Measurements from ENCODE around the gene CALHM6.

Gene CALHM6

GRCh38 chr6:116433206-116433712 lies 27.9 kb upstream of the CALHM6 start:
- no peak overlapping the region for H4K8ac ChIP-seq (ENCODE audit: low read depth, low read length)
- H3K4me3 ChIP-seq (ENCODE audit: low read depth, low read length): no peak overlapping the region
- peaks cover 2 to 7% of the 10 kb centered on the region in 2 experiments for H3K4me1 ChIP-seq (ENCODE audit: control insufficient read depth in 1 of 2, insufficient read depth in 2 of 2, low read length in 2 of 2)
- no peak overlapping the region for H2BK5ac ChIP-seq (ENCODE audit: low read depth, low read length, poor library complexity)
- H3K23ac ChIP-seq (ENCODE audit: low read length): no peak overlapping the region
- H3K27me3 ChIP-seq (ENCODE audit: insufficient read depth, low read length): no peaks in the 10 kb centered on the region
- H3K9ac ChIP-seq (ENCODE audit: low read length): no peak overlapping the region
- no peak overlapping the region for H3K18ac ChIP-seq (ENCODE audit: low read length)
- H3K79me2 ChIP-seq (ENCODE audit: control insufficient read depth, insufficient read depth, low read length, poor library complexity): no peaks in the 10 kb centered on the region
- no peak overlapping the region for H4K12ac ChIP-seq (ENCODE audit: low read depth, low read length)
- no peaks in the 10 kb centered on the region for H3K9me3 ChIP-seq (ENCODE audit: insufficient read depth, low read depth, low read length)
- H2AK5ac ChIP-seq (ENCODE audit: low read length): no peak overlapping the region
- H2BK12ac ChIP-seq (ENCODE audit: low read length): no peak overlapping the region
- no peak overlapping the region for H3K27ac ChIP-seq (ENCODE audit: low read depth, low read length)
- H4K91ac ChIP-seq (ENCODE audit: low read depth, low read length): no peak overlapping the region
- no CpG with 5 or more reads among the region's 4 CpGs for WGBS (ENCODE audit: extremely low coverage, insufficient coverage, insufficient read length)
- H3K4ac ChIP-seq (ENCODE audit: low read depth, low read length): no peak overlapping the region
- no peak overlapping the region for H2BK120ac ChIP-seq (ENCODE audit: insufficient read depth, low read length, poor library complexity)
- H3K4me2 ChIP-seq (ENCODE audit: low read length): no peak overlapping the region
- no peak for DNase-seq
- H3K36me3 ChIP-seq (ENCODE audit: control insufficient read depth in 1 of 2, insufficient read depth in 2 of 2, low read length in 2 of 2): peaks cover 4 to 12% of the 10 kb centered on the region in 2 experiments
- H3K79me1 ChIP-seq (ENCODE audit: low read length): no peaks in the 10 kb centered on the region
- no peak overlapping the region for H2AFZ ChIP-seq (ENCODE audit: insufficient read depth, low read length, poor library complexity)
- H3K14ac ChIP-seq (ENCODE audit: low read length): no peak overlapping the region

DNA sequence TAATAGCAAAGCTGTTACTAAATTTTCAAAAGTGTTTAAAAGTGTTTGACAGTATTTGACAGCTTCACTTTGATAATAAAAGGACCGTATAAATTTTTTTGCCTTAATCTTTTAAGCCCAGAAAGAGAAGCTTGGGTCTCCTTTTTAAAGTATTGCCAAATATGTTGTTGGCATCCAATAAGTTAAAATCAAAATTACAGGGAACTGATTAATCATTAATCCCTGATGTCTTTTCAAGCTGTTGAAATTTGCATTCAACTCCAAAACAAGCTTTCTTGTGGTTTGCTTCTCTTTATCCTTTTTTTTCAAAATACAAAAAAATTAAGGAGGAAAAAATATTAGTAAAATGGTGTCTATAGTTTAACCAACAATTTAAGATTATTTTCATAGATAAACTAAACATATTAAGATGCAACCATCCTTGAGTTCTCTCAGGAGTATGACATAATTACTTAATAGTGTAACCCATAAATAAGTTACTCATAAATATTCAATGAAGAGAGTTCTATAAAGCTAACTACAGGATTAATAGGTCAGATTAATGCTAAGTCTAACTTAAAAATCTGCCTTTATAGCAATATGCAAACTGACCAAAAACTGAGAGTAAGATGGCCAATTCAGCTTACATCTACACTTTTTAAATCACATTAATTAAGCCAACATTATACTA lies 27.0 kb upstream of the CALHM6 start:
- Histone ChIP-seq H3K9ac (ENCODE audit: low read length) (no peak overlapping the region), H3K27me3 (ENCODE audit: insufficient read depth, low read length) (no peaks in the 10 kb centered on the region), H3K23ac (ENCODE audit: low read length) (no peak overlapping the region)

DNA sequence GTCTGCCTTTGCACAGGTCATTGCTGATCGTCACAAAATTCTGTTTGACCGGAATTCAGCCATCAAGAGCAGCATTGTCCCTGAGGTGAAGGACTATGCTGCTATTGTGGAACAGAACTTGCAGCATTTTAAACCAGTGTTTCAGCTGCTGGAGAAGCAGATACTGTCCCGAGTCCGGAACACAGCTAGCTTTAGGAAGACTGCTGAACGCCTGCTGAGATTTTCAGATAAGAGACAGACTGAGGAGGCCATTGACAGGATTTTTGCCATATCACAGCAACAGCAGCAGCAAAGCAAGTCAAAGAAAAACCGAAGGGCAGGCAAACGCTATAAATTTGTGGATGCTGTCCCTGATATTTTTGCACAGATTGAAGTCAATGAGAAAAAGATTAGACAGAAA lies 24.6 kb upstream of the CALHM6 start:
- H3K36me3 ChIP-seq (ENCODE audit: control insufficient read depth in 1 of 2, insufficient read depth in 2 of 2, low read length in 2 of 2): peaks cover 0 to 7% of the 10 kb centered on the region in 2 experiments

More for the DNA sequence above, 27.0 kb upstream of the CALHM6 start:
- H3K9me3 ChIP-seq (ENCODE audit: insufficient read depth, low read depth, low read length): no peaks in the 10 kb centered on the region
- no peak overlapping the region for H3K27ac ChIP-seq (ENCODE audit: low read depth, low read length)
- no CpG with 5 or more reads among the region's 1 CpG for WGBS (ENCODE audit: extremely low coverage, insufficient coverage, insufficient read length)
- no peak overlapping the region for H3K14ac ChIP-seq (ENCODE audit: low read length)
- no peak overlapping the region for H2BK12ac ChIP-seq (ENCODE audit: low read length)
- H3K4me2 ChIP-seq (ENCODE audit: low read length): no peak overlapping the region
- no peak overlapping the region for H4K91ac ChIP-seq (ENCODE audit: low read depth, low read length)
- H4K12ac ChIP-seq (ENCODE audit: low read depth, low read length): no peak overlapping the region
- no peak for DNase-seq
- no peak overlapping the region for H3K18ac ChIP-seq (ENCODE audit: low read length)
- H2AK5ac ChIP-seq (ENCODE audit: low read length): no peak overlapping the region
- H3K79me2 ChIP-seq (ENCODE audit: control insufficient read depth, insufficient read depth, low read length, poor library complexity): no peaks in the 10 kb centered on the region
- H3K4ac ChIP-seq (ENCODE audit: low read depth, low read length): no peak overlapping the region
- no peak overlapping the region for H2AFZ ChIP-seq (ENCODE audit: insufficient read depth, low read length, poor library complexity)
- H4K8ac ChIP-seq (ENCODE audit: low read depth, low read length): no peak overlapping the region
- peaks cover 2 to 7% of the 10 kb centered on the region in 2 experiments for H3K4me1 ChIP-seq (ENCODE audit: control insufficient read depth in 1 of 2, insufficient read depth in 2 of 2, low read length in 2 of 2)
- H3K36me3 ChIP-seq (ENCODE audit: control insufficient read depth in 1 of 2, insufficient read depth in 2 of 2, low read length in 2 of 2): peaks cover 2 to 10% of the 10 kb centered on the region in 2 experiments
- no peak overlapping the region for H2BK5ac ChIP-seq (ENCODE audit: low read depth, low read length, poor library complexity)
- H3K4me3 ChIP-seq (ENCODE audit: low read depth, low read length): no peak overlapping the region
- H3K79me1 ChIP-seq (ENCODE audit: low read length): no peaks in the 10 kb centered on the region
- H2BK120ac ChIP-seq (ENCODE audit: insufficient read depth, low read length, poor library complexity): no peak overlapping the region

GRCh38 chr6:116437656-116438055 lies 23.5 kb upstream of the CALHM6 start:
- no peak overlapping the region for H2BK12ac ChIP-seq (ENCODE audit: low read length)
- H3K27ac ChIP-seq (ENCODE audit: low read depth, low read length): no peak overlapping the region
- no peaks in the 10 kb centered on the region for H3K27me3 ChIP-seq (ENCODE audit: insufficient read depth, low read length)
- no peak overlapping the region for H3K4me2 ChIP-seq (ENCODE audit: low read length)
- no peak for DNase-seq
- no peaks in the 10 kb centered on the region for H3K79me1 ChIP-seq (ENCODE audit: low read length)
- no peak overlapping the region for H2BK5ac ChIP-seq (ENCODE audit: low read depth, low read length, poor library complexity)
- H3K4ac ChIP-seq (ENCODE audit: low read depth, low read length): no peak overlapping the region
- no peak overlapping the region for H3K18ac ChIP-seq (ENCODE audit: low read length)
- H2AK5ac ChIP-seq (ENCODE audit: low read length): no peak overlapping the region
- no peak overlapping the region for H3K14ac ChIP-seq (ENCODE audit: low read length)
- no peak overlapping the region for H4K8ac ChIP-seq (ENCODE audit: low read depth, low read length)
- H3K9me3 ChIP-seq (ENCODE audit: insufficient read depth, low read depth, low read length): no peaks in the 10 kb centered on the region
- no peak overlapping the region for H3K9ac ChIP-seq (ENCODE audit: low read length)
- no peak overlapping the region for H3K4me3 ChIP-seq (ENCODE audit: low read depth, low read length)
- H3K79me2 ChIP-seq (ENCODE audit: control insufficient read depth, insufficient read depth, low read length, poor library complexity): no peaks in the 10 kb centered on the region
- no peak overlapping the region for H4K12ac ChIP-seq (ENCODE audit: low read depth, low read length)
- H2AFZ ChIP-seq (ENCODE audit: insufficient read depth, low read length, poor library complexity): no peak overlapping the region
- no peak overlapping the region for H3K23ac ChIP-seq (ENCODE audit: low read length)
- peaks cover 2 to 7% of the 10 kb centered on the region in 2 experiments for H3K4me1 ChIP-seq (ENCODE audit: control insufficient read depth in 1 of 2, insufficient read depth in 2 of 2, low read length in 2 of 2)
- H2BK120ac ChIP-seq (ENCODE audit: insufficient read depth, low read length, poor library complexity): no peak overlapping the region
- no peak overlapping the region for H4K91ac ChIP-seq (ENCODE audit: low read depth, low read length)
- H3K36me3 ChIP-seq (ENCODE audit: control insufficient read depth in 1 of 2, insufficient read depth in 2 of 2, low read length in 2 of 2): peaks cover 0 to 7% of the 10 kb centered on the region in 2 experiments

More for the DNA sequence above, 24.6 kb upstream of the CALHM6 start:
- peaks cover 2 to 7% of the 10 kb centered on the region in 2 experiments for H3K4me1 ChIP-seq (ENCODE audit: control insufficient read depth in 1 of 2, insufficient read depth in 2 of 2, low read length in 2 of 2)
- H3K79me2 ChIP-seq (ENCODE audit: control insufficient read depth, insufficient read depth, low read length, poor library complexity): no peaks in the 10 kb centered on the region
- no peak overlapping the region for H2AFZ ChIP-seq (ENCODE audit: insufficient read depth, low read length, poor library complexity)
- H3K18ac ChIP-seq (ENCODE audit: low read length): no peak overlapping the region
- H2BK12ac ChIP-seq (ENCODE audit: low read length): no peak overlapping the region
- H4K12ac ChIP-seq (ENCODE audit: low read depth, low read length): no peak overlapping the region
- H4K91ac ChIP-seq (ENCODE audit: low read depth, low read length): no peak overlapping the region
- no peak overlapping the region for H3K9ac ChIP-seq (ENCODE audit: low read length)
- H3K4me3 ChIP-seq (ENCODE audit: low read depth, low read length): no peak overlapping the region
- no peak overlapping the region for H3K4me2 ChIP-seq (ENCODE audit: low read length)
- no peak overlapping the region for H3K23ac ChIP-seq (ENCODE audit: low read length)
- no peak overlapping the region for H3K27ac ChIP-seq (ENCODE audit: low read depth, low read length)
- no peaks in the 10 kb centered on the region for H3K79me1 ChIP-seq (ENCODE audit: low read length)
- H3K9me3 ChIP-seq (ENCODE audit: insufficient read depth, low read depth, low read length): no peaks in the 10 kb centered on the region
- WGBS (ENCODE audit: extremely low coverage, insufficient coverage, insufficient read length): no CpG with 5 or more reads among the region's 7 CpGs
- H3K14ac ChIP-seq (ENCODE audit: low read length): no peak overlapping the region
- H2BK120ac ChIP-seq (ENCODE audit: insufficient read depth, low read length, poor library complexity): no peak overlapping the region
- no peak overlapping the region for H4K8ac ChIP-seq (ENCODE audit: low read depth, low read length)
- no peaks in the 10 kb centered on the region for H3K27me3 ChIP-seq (ENCODE audit: insufficient read depth, low read length)
- H2BK5ac ChIP-seq (ENCODE audit: low read depth, low read length, poor library complexity): no peak overlapping the region
- DNase-seq: peak; percentile 75 to 82
- H3K4ac ChIP-seq (ENCODE audit: low read depth, low read length): no peak overlapping the region
- H2AK5ac ChIP-seq (ENCODE audit: low read length): no peak overlapping the region

Data from trophoblast cell (in vitro differentiated cells and primary cell).